ENCODE measurements around the gene C17orf113. TPM values are rescaled to one million over a fixed set of nuclear protein-coding genes. Genes with fewer than 3 reads are reported as not detected.

C17orf113 gene
- total RNA-seq (2014; rRNA removed; shearing (Covaris generic)), result 3.6 and 3.7 TPM in 2 replicates

DNA sequence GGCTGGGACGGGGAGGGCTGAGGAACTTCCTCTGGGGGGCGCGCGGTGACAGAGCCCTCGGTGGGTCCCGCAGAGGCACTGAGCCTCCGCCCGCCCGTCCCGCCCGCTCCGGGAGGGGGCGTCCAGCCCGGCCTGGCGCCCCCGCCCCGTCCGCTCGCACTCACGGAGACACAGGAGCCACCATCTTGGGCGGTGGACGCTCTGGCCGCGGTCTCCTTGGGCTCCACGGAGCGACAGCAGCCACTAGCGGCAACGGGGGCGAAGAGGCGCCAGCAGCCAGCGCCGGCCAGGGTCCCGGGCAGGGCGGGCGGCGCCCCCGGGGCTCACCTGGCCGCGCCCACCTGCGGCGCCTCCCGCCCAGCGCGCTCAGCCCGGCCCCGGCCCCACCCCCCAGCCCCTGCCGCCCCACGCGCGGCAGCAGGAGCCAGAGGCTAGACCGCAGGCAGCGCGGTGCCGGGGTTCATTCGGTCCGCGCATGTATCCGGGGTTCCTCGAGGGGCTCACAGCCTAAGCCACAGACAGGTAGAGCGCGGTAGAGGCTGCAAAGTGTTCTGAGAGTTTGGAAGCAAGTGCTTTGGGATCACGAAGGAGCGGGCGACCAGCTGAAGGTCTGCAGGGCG, at the start of gene C17orf113:
Gene C17orf113, minus strand, starts transcription at position 209 of the 620 bp plus-strand sequence. CDS start 7,225 bp downstream, outside the sequence.
- peak; percentile 44 for DNase-seq (ENCODE audit: low spot score)

DNA sequence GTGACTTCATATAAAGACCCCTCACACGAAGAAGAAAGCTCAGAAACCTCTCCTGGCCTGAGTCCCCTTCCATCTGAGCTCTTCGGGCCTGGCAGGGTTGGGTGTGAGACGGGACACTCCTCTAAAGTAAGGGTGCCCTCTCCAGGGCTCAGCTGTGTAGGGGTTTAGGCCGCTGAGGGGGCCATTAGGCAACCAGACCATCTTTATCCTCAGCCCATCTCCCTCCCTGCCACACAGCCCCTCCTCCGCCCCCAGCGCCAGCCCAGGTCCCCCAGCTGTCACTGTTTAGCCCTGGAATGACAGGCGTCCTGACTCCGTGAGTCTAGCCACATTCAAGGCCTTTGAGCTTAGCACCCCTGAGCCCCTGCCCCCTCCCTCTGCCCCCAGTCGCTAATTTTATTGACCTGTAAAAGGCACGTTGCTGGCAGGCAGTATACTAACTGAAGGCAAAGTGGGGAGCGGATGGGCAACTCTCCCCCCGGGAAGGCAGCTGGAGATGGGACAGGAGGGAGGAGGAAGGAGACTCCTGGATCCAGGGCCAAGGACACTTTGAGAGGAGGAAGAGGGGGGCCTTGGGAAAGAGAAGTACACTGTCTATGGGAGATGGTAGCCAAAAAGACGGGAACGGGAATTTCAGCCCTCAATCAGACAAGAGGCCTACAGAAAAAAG, 48.5 kb upstream of the C17orf113 start:
- no peak for DNase-seq (ENCODE audit: low spot score)

GRCh38 chr17:42097691-42098631, 47.6 kb upstream of the C17orf113 start, which contains the start of gene ZNF385C:
ZNF385C (minus strand) TSS chr17:42098473; CDS start chr17:42063056, 35,417 bp downstream.
- no peak for DNase-seq (ENCODE audit: low spot score)

GRCh38 chr17:42096360-42097111, 46.1 kb upstream of the C17orf113 start:
- DNase-seq (ENCODE audit: low spot score), result no peak

DNA sequence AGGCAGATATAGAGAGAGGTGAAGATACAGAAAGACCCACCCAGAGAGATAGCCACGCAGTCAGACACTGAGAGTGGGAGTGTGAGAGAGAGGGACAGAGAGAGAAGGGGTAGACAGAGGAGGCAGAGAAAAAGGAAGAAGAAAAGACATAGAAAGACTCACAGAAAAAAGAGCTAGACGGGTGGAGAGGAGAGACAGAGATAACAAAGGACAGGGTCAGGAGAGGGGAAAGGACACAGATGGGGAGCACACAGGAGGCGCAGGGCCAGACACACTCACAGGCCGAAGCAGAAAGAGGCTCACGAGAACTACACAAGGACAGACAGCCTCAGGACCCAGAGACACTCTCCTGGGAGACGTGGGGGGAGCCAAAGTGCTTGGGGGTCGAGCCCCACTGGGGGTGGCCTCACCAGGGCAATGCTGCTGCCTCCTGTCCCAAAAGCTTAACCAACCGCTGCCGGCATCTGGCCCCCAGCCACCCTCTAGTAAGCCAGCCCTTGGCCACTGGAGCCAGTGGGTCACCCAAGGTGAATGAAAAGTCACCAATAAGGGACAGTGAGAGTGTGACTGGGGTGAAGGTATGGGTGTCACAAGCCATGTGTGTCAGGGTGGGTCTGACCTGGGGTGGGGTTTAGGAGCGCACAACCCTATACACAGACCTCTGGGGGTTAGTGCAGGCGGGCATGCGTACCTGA, 44.1 kb upstream of the C17orf113 start:
- no peak for DNase-seq (ENCODE audit: low spot score)

DNA sequence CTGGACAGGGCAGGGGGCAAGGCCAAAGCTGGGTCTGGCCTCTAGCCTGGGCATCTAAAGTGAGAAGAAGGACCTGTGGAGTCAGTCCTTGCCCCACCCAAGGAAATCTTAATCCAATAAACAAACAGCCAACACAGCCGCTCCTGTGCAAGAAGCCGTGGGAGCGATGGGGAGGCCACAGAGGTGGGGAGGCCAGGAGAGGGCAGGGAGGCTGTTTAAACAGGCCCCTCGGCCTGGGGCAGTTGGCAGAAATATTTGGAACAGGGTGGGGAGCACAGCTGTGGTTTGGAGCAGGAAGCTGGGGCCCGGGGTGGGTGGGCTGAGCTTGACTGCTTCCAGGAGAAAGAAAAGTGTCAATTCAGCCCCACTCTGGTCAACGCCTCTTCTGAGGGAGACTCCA, 42.5 kb upstream of the C17orf113 start:
- DNase-seq (ENCODE audit: low spot score), result no peak

DNA sequence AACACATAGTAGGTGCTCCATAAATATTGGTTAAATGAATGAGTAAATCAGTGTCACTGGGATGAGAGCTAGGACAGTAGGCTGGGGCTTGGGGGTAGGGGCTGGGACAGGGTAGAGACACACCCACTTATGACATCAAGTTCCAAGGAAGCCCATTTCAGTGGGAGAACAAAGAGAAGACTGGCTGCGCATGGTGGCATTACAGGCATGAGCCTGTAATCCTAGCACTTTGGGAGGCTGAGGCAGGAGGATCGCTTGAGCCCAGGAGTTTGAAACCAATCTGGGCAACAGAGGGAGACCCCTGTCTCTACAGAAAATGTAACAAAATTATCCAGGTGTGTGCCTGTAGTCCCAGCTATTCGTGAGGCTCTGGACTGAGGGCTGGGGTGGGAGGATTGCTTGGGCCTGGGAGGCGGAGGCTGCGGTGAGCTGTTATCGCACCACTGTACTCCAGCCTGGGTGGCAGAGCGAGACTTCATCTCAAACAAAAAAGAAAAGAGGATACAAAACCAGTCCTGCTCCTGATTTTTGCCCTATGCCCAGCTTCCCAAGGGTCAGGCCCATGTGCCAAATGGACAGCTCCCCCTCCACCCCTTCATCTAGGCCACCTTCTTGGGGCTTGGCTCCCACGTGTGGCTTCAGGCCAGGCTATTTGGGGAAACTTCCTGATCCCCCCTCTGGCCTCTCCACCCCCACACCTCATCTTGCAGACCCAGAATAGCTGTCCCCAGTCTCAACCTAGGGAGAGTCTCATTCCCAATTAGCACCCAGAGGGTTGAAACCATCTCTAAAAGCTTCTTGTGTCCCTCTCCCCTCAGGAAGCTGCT, 40.8 kb upstream of the C17orf113 start:
- no peak for DNase-seq (ENCODE audit: low spot score)

DNA sequence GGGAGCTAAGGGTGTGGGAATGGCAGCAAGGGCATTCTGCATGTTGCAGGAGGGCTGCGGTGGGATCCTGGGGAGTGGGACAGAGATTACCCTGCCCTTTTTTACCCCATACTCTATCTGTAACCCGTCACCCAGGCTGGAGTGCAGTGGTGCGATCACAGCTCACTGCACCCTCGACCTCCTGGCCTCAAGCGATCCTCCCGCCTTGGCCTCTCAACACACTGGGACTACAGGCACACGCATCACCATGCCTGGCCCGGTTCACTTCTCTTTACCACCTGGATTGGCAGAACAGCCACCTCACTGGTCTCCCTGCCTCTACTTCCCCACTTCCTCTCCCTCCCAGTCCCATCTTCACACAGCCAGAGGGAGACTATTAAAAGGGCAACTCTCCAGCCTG, 38.3 kb upstream of the C17orf113 start:
- no peak for DNase-seq (ENCODE audit: low spot score)

GRCh38 chr17:42087736-42088705, 37.6 kb upstream of the C17orf113 start:
- DNase-seq (ENCODE audit: low spot score), result peak; percentile 56

GRCh38 chr17:42087042-42087701, 36.8 kb upstream of the C17orf113 start:
- no peak for DNase-seq (ENCODE audit: low spot score)

GRCh38 chr17:42081516-42082129, 31.2 kb upstream of the C17orf113 start:
- DNase-seq (ENCODE audit: low spot score), result no peak

GRCh38 chr17:42079541-42079940, 29.1 kb upstream of the C17orf113 start:
- DNase-seq (ENCODE audit: low spot score), result no peak

DNA sequence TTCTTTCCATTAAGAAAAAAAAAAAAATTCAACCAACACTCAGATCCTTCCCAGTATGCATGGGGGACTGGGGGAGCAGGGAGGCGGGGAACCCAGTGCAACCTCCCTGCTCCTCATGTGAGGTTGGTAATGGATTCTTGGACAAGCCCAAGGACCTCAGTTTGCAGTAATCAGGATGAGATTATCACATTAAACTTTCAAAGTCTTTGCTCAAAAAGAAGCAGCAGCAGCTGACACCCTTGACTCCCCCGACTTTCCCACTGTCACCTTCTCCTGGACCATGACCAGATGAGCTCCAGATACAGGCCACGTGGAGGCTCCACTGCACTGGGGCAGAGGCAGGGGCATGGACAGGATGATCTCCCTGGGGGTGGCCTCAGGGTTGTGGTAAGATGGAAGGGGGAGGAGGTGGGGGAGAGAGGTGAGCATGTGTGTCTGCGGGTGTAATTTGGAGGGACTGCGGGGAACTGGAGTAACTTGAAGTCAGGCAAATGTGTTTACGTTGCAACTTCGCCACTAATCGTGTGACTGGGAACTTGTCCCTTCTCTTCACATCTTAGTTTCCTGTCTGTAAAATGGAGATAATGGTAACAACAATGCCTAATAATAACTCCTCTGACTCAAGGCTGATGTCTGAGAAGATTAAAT, 28.1 kb upstream of the C17orf113 start:
- DNase-seq (ENCODE audit: low spot score), result no peak

GRCh38 chr17:42077755-42078154, 27.4 kb upstream of the C17orf113 start:
- DNase-seq (ENCODE audit: low spot score), result no peak

- DNase-seq (ENCODE audit: low spot score), result no peak
Observed at GRCh38 chr17:42076797-42077559, 26.6 kb upstream of the C17orf113 start.

DNA sequence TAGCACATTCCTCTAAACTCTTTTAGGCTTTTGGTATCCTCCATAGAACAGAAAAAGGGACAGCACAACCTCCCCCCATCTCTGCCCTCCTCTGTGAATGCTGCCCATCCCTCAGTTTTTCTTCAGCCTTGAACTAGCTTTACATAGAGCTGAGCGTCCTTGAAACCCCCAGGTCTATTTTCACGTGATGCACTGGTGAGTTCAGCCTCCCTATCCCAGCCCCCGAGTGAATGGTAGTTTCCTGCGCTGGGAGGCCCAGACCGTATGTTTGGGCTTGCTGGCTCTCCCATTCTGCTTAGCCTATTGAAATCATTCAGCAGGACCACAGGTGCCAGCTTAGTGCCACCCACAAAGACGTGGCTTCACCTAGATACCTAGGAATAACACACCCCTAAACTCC, 25.4 kb upstream of the C17orf113 start:
- no peak for DNase-seq (ENCODE audit: low spot score)
